ENCODE results near the gene SNX3.

The SNX3 gene

GRCh38 chr6:108170332-108171290, 90.2 kb downstream of the SNX3 start:
- FAIRE-seq = no peak

GRCh38 chr6:108169464-108170331, 91.1 kb downstream of the SNX3 start:
- FAIRE-seq = no peak

GRCh38 chr6:108168501-108169463, 92.1 kb downstream of the SNX3 start:
- no peak for FAIRE-seq

GRCh38 chr6:108168090-108168463, 92.8 kb downstream of the SNX3 start:
- no peak for FAIRE-seq

GRCh38 chr6:108167449-108168089, 93.3 kb downstream of the SNX3 start:
- FAIRE-seq = no peak

GRCh38 chr6:108166664-108167448, 94.0 kb downstream of the SNX3 start:
- FAIRE-seq = no peak

- no peak for FAIRE-seq
Observed at GRCh38 chr6:108165714-108166663, 94.9 kb downstream of the SNX3 start, which contains the start of gene NR2E1. Gene NR2E1, plus strand, starts transcription at chr6:108166022. Its CDS starts 744 bp downstream, at chr6:108166766.

GRCh38 chr6:108164815-108165706, 95.8 kb downstream of the SNX3 start:
- no peak for FAIRE-seq

GRCh38 chr6:108164543-108164814, 96.4 kb downstream of the SNX3 start:
- FAIRE-seq = no peak

GRCh38 chr6:108163644-108164542, 96.9 kb downstream of the SNX3 start:
- FAIRE-seq = no peak

GRCh38 chr6:108163267-108163643, 97.6 kb downstream of the SNX3 start:
- FAIRE-seq = no peak

- FAIRE-seq = no peak
Observed at GRCh38 chr6:108161724-108162282, 99.0 kb downstream of the SNX3 start.

Data from G401.6 (cell line).